ENCODE data around the gene ZNF334.

The ZNF334 gene

GRCh38 chr20:46491354-46491753 lies 22.0 kb downstream of the ZNF334 start:
- H3K36me3 Mint-ChIP-seq (ENCODE audit: insufficient read depth): no peaks in the 10 kb centered on the region

GRCh38 chr20:46488451-46488850 lies 24.9 kb downstream of the ZNF334 start:
- peaks cover 0 to 3% of the 10 kb centered on the region in 2 donors for H3K4me1 Mint-ChIP-seq (ENCODE audit: low read depth in 2 of 2)
- H3K36me3 Mint-ChIP-seq (ENCODE audit: insufficient read depth): no peaks in the 10 kb centered on the region
- ATAC-seq (replicated peaks) (no peak), DNase-seq (no peak)
- H3K4me3 Mint-ChIP-seq: no peak overlapping the region
- H3K9me3 Mint-ChIP-seq: no peaks in the 10 kb centered on the region
- H3K27ac Mint-ChIP-seq: no peak overlapping the region
- H3K27me3 Mint-ChIP-seq: peaks cover 69 to 95% of the 10 kb centered on the region in 2 donors

More at GRCh38 chr20:46491354-46491753, 22.0 kb downstream of the ZNF334 start:
- no peak overlapping the region for H3K27ac Mint-ChIP-seq
- H3K4me3 Mint-ChIP-seq: no peak overlapping the region
- peaks cover 49 to 83% of the 10 kb centered on the region in 2 donors for H3K27me3 Mint-ChIP-seq
- ATAC-seq (replicated peaks): no peak
- no peaks in the 10 kb centered on the region for H3K4me1 Mint-ChIP-seq (ENCODE audit: low read depth in 2 of 2)
- no peaks in the 10 kb centered on the region for H3K9me3 Mint-ChIP-seq
- no peak for DNase-seq

GRCh38 chr20:46487628-46488027 lies 25.7 kb downstream of the ZNF334 start:
- ATAC-seq (replicated peaks) (no peak), DNase-seq (no peak)
- Mint-ChIP-seq H3K36me3 (ENCODE audit: insufficient read depth) (no peaks in the 10 kb centered on the region), H3K4me3 (no peak overlapping the region), H3K27ac (no peak overlapping the region), H3K4me1 (ENCODE audit: low read depth in 2 of 2) (peaks cover 0 to 3% of the 10 kb centered on the region in 2 donors), H3K9me3 (no peaks in the 10 kb centered on the region), H3K27me3 (peaks cover 69 to 87% of the 10 kb centered on the region in 2 donors)

DNA sequence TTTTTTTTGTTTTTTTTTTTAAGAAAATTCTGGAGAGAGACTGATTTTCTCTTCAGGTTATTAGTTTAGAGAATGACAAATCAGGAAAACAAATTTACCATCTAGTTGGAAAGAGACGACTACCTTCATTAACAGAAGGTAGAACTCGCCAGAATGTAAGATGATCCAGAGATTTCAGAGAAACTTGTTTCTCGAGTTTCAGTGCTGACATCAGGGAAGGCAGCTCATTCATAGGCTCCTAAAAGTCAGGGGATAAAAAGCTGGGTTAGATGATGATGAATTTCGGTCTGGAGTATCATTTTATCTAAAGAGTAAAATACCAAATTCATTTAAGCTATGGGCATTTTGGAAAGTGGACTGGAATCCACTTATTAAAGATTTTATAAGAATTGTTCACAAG lies 27.9 kb downstream of the ZNF334 start:
- ATAC-seq (replicated peaks) (no peak), DNase-seq (no peak)
- Mint-ChIP-seq H3K4me3 (no peak overlapping the region), H3K36me3 (ENCODE audit: insufficient read depth) (no peaks in the 10 kb centered on the region), H3K9me3 (no peaks in the 10 kb centered on the region), H3K27ac (no peak overlapping the region), H3K27me3 (peaks cover 66 to 84% of the 10 kb centered on the region in 2 donors), H3K4me1 (ENCODE audit: low read depth in 2 of 2) (peaks cover 0 to 3% of the 10 kb centered on the region in 2 donors)

- H3K4me1 Mint-ChIP-seq (ENCODE audit: low read depth in 2 of 2): peaks cover 0 to 3% of the 10 kb centered on the region in 2 donors
- DNase-seq: no peak
- no peak overlapping the region for H3K27ac Mint-ChIP-seq
- ATAC-seq (replicated peaks): no peak
- no peaks in the 10 kb centered on the region for H3K9me3 Mint-ChIP-seq
- no peak overlapping the region for H3K4me3 Mint-ChIP-seq
- H3K36me3 Mint-ChIP-seq (ENCODE audit: insufficient read depth): no peaks in the 10 kb centered on the region
- H3K27me3 Mint-ChIP-seq: peaks cover 70 to 85% of the 10 kb centered on the region in 2 donors
Observed at GRCh38 chr20:46484954-46485353, 28.4 kb downstream of the ZNF334 start.

GRCh38 chr20:46483879-46484278 lies 29.5 kb downstream of the ZNF334 start:
- H3K9me3 Mint-ChIP-seq: no peaks in the 10 kb centered on the region
- H3K27me3 Mint-ChIP-seq: peaks cover 74 to 89% of the 10 kb centered on the region in 2 donors
- DNase-seq (no peak), ATAC-seq (replicated peaks) (no peak)
- H3K27ac Mint-ChIP-seq: no peak overlapping the region
- peaks cover 0 to 3% of the 10 kb centered on the region in 2 donors for H3K4me1 Mint-ChIP-seq (ENCODE audit: low read depth in 2 of 2)
- H3K4me3 Mint-ChIP-seq: no peak overlapping the region
- H3K36me3 Mint-ChIP-seq (ENCODE audit: insufficient read depth): no peaks in the 10 kb centered on the region

- peaks cover 0 to 3% of the 10 kb centered on the region in 2 donors for H3K4me1 Mint-ChIP-seq (ENCODE audit: low read depth in 2 of 2)
- H3K27me3 Mint-ChIP-seq: peaks cover 73 to 89% of the 10 kb centered on the region in 2 donors
- H3K27ac Mint-ChIP-seq: no peak overlapping the region
- H3K4me3 Mint-ChIP-seq: no peak overlapping the region
- ATAC-seq (replicated peaks) (no peak), DNase-seq (no peak)
- H3K9me3 Mint-ChIP-seq: no peaks in the 10 kb centered on the region
- no peaks in the 10 kb centered on the region for H3K36me3 Mint-ChIP-seq (ENCODE audit: insufficient read depth)
Observed at GRCh38 chr20:46482864-46483263, 30.5 kb downstream of the ZNF334 start.

DNA sequence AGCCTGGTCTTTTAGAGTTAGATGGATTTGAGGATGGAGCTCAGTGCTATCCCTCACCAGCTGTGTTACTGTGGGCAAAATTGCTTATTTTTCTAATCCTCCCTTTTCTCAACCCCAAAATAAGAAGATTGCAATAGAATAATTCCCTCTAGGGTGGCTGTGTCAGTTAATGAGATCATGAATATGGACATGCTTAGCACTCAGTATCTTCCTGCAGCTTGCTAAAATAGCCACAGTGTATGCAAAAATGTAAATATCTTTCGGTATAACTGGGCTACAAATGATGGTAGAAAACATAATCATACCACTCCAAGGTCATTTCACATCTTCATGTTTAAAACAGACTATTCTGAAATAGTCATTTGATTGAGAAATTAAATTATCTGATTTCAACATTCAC lies 35.7 kb downstream of the ZNF334 start:
- Mint-ChIP-seq H3K9me3 (no peaks in the 10 kb centered on the region), H3K4me1 (ENCODE audit: low read depth in 2 of 2) (no peaks in the 10 kb centered on the region), H3K36me3 (ENCODE audit: insufficient read depth) (no peaks in the 10 kb centered on the region), H3K27ac (no peak overlapping the region), H3K27me3 (peaks cover 75 to 76% of the 10 kb centered on the region in 2 donors), H3K4me3 (no peak overlapping the region)
- DNase-seq (no peak), ATAC-seq (replicated peaks) (no peak)

- H3K27ac Mint-ChIP-seq: no peak overlapping the region
- H3K4me1 Mint-ChIP-seq (ENCODE audit: low read depth in 2 of 2): no peaks in the 10 kb centered on the region
- H3K9me3 Mint-ChIP-seq: no peaks in the 10 kb centered on the region
- H3K36me3 Mint-ChIP-seq (ENCODE audit: insufficient read depth): no peaks in the 10 kb centered on the region
- ATAC-seq (replicated peaks) (no peak), DNase-seq (no peak)
- no peak overlapping the region for H3K4me3 Mint-ChIP-seq
- H3K27me3 Mint-ChIP-seq: peaks cover 79 to 80% of the 10 kb centered on the region in 2 donors
Observed at GRCh38 chr20:46477225-46477624, 36.1 kb downstream of the ZNF334 start.

- peaks cover 2% of the 10 kb centered on the region for H3K36me3 Mint-ChIP-seq (ENCODE audit: insufficient read depth)
- H3K4me1 Mint-ChIP-seq (ENCODE audit: low read depth in 2 of 2): no peaks in the 10 kb centered on the region
- no peak overlapping the region for H3K27ac Mint-ChIP-seq
- ATAC-seq (replicated peaks) (no peak), DNase-seq (no peak)
- H3K9me3 Mint-ChIP-seq: no peaks in the 10 kb centered on the region
- H3K27me3 Mint-ChIP-seq: peaks cover 45 to 60% of the 10 kb centered on the region in 2 donors
- no peak overlapping the region for H3K4me3 Mint-ChIP-seq
Observed at GRCh38 chr20:46468508-46468907, 44.9 kb downstream of the ZNF334 start.

DNA sequence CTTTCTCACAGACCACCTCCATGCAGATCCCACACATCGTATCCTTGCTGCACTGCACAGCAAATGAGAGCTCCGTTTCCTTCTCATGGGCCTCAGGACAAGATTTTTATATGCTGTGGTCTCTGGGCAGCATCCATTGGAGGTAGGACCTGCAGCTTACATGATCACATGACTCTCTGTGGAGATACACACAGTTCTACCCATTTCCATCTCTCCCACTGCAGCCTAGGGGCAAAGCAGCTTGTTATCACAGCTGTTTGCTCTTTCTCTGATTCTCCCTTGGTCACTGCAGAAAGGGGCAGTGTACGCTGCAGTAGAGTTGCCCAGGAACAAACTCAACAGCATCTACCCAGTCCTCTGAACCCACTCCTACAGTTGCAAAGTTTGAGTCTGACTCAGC lies 48.9 kb downstream of the ZNF334 start:
- DNase-seq (no peak), ATAC-seq (replicated peaks) (no peak)
- Mint-ChIP-seq H3K27ac (no peak overlapping the region), H3K36me3 (ENCODE audit: insufficient read depth) (peaks cover 2% of the 10 kb centered on the region), H3K27me3 (peaks cover 30 to 46% of the 10 kb centered on the region in 2 donors), H3K4me3 (no peak overlapping the region), H3K9me3 (no peaks in the 10 kb centered on the region), H3K4me1 (ENCODE audit: low read depth in 2 of 2) (no peaks in the 10 kb centered on the region)

DNA sequence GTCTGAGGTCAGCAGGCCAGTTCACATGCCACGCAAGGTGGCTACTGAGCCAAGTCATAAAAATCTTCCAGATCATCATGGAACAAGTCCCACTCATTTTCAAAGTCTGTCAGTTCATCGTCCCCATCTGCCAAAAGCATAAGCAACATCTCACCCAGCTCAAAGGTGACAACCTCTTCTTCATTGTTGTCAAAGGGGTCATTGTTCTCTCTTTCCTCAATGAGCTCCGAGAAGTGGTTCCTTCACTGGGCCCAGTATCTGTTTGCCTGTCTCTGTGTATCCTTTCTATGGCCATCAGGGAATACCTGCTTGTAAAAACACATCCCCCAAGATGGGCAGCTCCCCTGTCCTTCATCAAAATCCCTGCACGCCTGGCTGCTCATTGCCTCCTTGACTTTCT lies 49.5 kb downstream of the ZNF334 start:
- no peaks in the 10 kb centered on the region for H3K4me1 Mint-ChIP-seq (ENCODE audit: low read depth in 2 of 2)
- H3K27me3 Mint-ChIP-seq: peaks cover 36 to 52% of the 10 kb centered on the region in 2 donors
- DNase-seq: no peak

GRCh38 chr20:46461808-46462207 lies 51.6 kb downstream of the ZNF334 start:
- Mint-ChIP-seq H3K9me3 (peaks cover 2 to 4% of the 10 kb centered on the region in 2 donors), H3K4me3 (no peak overlapping the region), H3K27ac (no peak overlapping the region), H3K27me3 (peaks cover 47 to 73% of the 10 kb centered on the region in 2 donors), H3K36me3 (ENCODE audit: insufficient read depth) (no peaks in the 10 kb centered on the region), H3K4me1 (ENCODE audit: low read depth in 2 of 2) (no peaks in the 10 kb centered on the region)
- no peak for ATAC-seq (replicated peaks)
- DNase-seq: no peak

More for the DNA sequence above, 49.5 kb downstream of the ZNF334 start:
- Mint-ChIP-seq H3K9me3 (no peaks in the 10 kb centered on the region), H3K36me3 (ENCODE audit: insufficient read depth) (peaks cover 2% of the 10 kb centered on the region), H3K27ac (no peak overlapping the region), H3K4me3 (no peak overlapping the region)
- ATAC-seq (replicated peaks): no peak

DNA sequence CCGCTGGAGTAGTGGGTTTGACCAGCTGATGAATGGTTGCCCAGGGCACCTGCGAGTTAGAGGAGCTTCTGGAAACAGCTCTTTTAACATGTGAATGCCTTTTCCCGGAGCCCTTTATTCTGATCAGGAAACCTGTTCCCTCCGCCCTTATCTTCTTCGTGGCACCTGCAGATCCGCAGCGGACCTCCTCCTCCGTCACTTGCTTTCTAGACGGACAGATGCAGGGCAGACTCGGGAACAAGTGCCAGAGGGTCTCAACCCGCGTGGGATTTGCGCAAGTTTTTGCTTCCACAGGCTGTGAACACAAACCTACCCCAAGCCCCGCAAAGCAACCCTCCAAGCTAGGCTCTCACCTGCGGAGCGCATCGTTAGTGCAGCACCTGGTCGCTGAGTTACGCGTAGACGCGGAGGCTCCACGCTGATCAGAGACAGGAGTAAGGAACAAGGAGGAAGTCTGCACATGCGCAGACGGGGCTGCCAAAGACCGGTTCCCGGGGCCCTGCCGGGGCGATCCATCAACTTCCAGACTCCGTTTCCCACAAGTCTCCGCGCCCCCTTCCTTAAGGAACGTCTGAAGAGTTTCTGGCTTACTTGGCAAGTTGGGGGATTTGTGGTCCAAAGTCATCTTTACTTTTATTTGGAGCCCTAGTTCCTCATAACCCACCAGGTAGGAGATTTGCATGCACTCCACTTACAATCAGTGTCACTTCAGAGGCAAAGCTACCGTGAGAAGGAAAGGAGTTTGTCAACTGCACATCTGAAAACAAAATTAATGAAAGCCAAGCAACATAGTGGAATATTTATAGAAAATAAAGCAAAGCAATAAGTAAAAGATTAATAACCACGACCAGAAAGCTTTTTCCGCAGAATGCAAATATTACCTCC lies 54.3 kb downstream of the ZNF334 start:
- ATAC-seq (replicated peaks) (no peak), DNase-seq (no peak)
- H3K27me3 Mint-ChIP-seq: peaks cover 50 to 70% of the 10 kb centered on the region in 2 donors
- H3K9me3 Mint-ChIP-seq: peaks cover 9 to 18% of the 10 kb centered on the region in 2 donors
- no peaks in the 10 kb centered on the region for H3K36me3 Mint-ChIP-seq (ENCODE audit: insufficient read depth)
- no peak overlapping the region for H3K27ac Mint-ChIP-seq
- H3K4me3 Mint-ChIP-seq: peak overlapping the region in 1 of 2 donors; percentile 10
- H3K4me1 Mint-ChIP-seq (ENCODE audit: low read depth in 2 of 2): no peaks in the 10 kb centered on the region
